Measurements from ENCODE around the gene PLEKHM2. TPM values are rescaled to one million over a fixed set of nuclear protein-coding genes. Genes with fewer than 3 reads are reported as not detected.

PLEKHM2 gene
- total and polyA plus RNA-seq, 2 of the 4 experiments (the other 2 are of a cell fraction): 24.7 to 48.0 TPM

DNA sequence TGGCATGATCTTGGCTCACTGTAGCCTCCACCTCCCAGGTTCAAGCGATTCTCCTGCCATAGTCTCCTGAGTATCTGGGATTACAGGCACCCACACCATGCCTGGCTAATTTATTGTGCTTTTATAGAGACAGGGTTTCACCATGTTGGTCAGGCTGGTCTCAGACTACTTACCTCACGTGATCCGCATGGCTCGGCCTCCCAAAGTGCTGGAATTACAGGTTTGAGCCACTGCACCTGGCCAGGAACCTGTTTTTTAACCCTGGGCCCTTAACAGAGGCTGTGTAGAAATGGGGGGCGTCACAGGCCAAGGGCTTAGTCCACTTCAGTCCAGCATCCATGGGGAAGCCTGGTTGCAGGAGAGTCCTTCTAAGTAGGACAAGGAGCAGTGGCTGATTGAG is 83.8 kb downstream of the PLEKHM2 start:
- TF ChIP-seq MAFK (IDR thresholded peaks at IDR 0.05; ENCODE audit: low read depth, low read length) (no peak), NFE2L2 (IDR thresholded peaks at IDR 0.05; ENCODE audit: low read depth, low read length) (no peak), RAD21 (IDR thresholded peaks at IDR 0.05; ENCODE audit: low read length) (no peak)
- 100% methylated on average over 1 of the region's 5 CpGs; no CpG with 5 or more reads in 1 of the 2 experiments for WGBS, 2 experiments (ENCODE audit: extremely low coverage in 2 of 2, insufficient read length in 1 of 2)
- H3K56ac ChIP-seq (ENCODE audit: extremely low read depth, insufficient read depth, low read length): no peak overlapping the region
- H4K91ac ChIP-seq (ENCODE audit: insufficient read depth, low read depth, low read length): no peak overlapping the region
- no peak overlapping the region for H3K9ac ChIP-seq (ENCODE audit: low read depth, low read length)
- DNase-seq: no peak
- ATAC-seq (ENCODE audit: low read depth): no peak
- H4K5ac ChIP-seq (ENCODE audit: low read depth, low read length): no peak overlapping the region
- H2AK9ac ChIP-seq (replicated peaks; ENCODE audit: low read depth, low read length, poor library complexity): no peak overlapping the region
- no peak overlapping the region for H3K27ac ChIP-seq (ENCODE audit: insufficient read depth, low read length)
- BruUV-seq (replicated peaks): no TSS peak
- no peak overlapping the region for H3K4ac ChIP-seq (ENCODE audit: low read depth, low read length)
- ChIA-PET POLR2A (ENCODE audit: unreplicated experiment) (no interaction called here), CTCF (no interaction called here)
- H2BK20ac ChIP-seq (ENCODE audit: low read depth, low read length): no peak overlapping the region
- peaks cover 18 to 41% of the 10 kb centered on the region in 2 experiments for H3K79me1 ChIP-seq (ENCODE audit: low read depth in 1 of 2, low read length in 2 of 2)
- intact Hi-C loops (cut with micrococcal nuclease): no loop called here
- no peak overlapping the region for H2BK120ac ChIP-seq (ENCODE audit: low read depth, low read length)
- H2AFZ ChIP-seq (replicated peaks; ENCODE audit: low read length, poor library complexity): no peak overlapping the region
- H3K23ac ChIP-seq (ENCODE audit: low read depth, low read length): no peak overlapping the region
- H3K14ac ChIP-seq (replicated peaks; ENCODE audit: low read depth, low read length): no peak overlapping the region
- no peak overlapping the region for H2BK15ac ChIP-seq (ENCODE audit: low read depth, low read length)
- H3K9me3 ChIP-seq (ENCODE audit: control insufficient read depth, insufficient read depth, low read length): no peaks in the 10 kb centered on the region
- no peak overlapping the region for H4K8ac ChIP-seq (ENCODE audit: low read depth in 2 of 2, low read length in 2 of 2)
- dilution Hi-C loops (cut with HindIII; ENCODE audit: low sequenced_read_pairs, unreplicated experiment): no loop called here
- peaks cover 15% of the 10 kb centered on the region for H3K9me1 ChIP-seq (ENCODE audit: insufficient read depth, low read length)
- H3K4me3 ChIP-seq (ENCODE audit: insufficient read depth, low read depth, low read length): no peak overlapping the region
- H3K4me2 ChIP-seq (ENCODE audit: low read depth, low read length): no peak overlapping the region
- no peak overlapping the region for H2BK5ac ChIP-seq (ENCODE audit: low read depth, low read length, poor library complexity, severe bottlenecking)
- H3K36me3 ChIP-seq (ENCODE audit: control insufficient read depth, insufficient read depth, low read length): peaks cover 70% of the 10 kb centered on the region
- H2AK5ac ChIP-seq (ENCODE audit: low read depth, low read length): no peak overlapping the region
- H3K18ac ChIP-seq (ENCODE audit: low read depth, low read length): no peak overlapping the region
- H3K27me3 ChIP-seq (ENCODE audit: control insufficient read depth, insufficient read depth, low read length): no peaks in the 10 kb centered on the region
- H3K4me1 ChIP-seq (ENCODE audit: control insufficient read depth, insufficient read depth, low read length): peaks cover 3% of the 10 kb centered on the region; the same call in 1 of the 2 replicates
- in situ Hi-C loops (cut with MboI; ENCODE audit: low sequenced_read_pairs): no loop called here
- H4K20me1 ChIP-seq (ENCODE audit: insufficient read depth, low read length): peaks cover 41% of the 10 kb centered on the region

All from IMR-90 (cell line).